SK-N-SH (cell line): ENCODE data around the gene RAI2. TPM values are rescaled to one million over a fixed set of nuclear protein-coding genes. Genes with fewer than 3 reads are reported as not detected.

ENCODE experiments used
- CTCF ChIA-PET: fragments of 300-600, 350-600 bp; formaldehyde crosslinking; extraction: SDS; loops from one replicate; lab custom pipeline; 2021; lab: Yijun Ruan, JAX
- POLR2A ChIA-PET: fragments of 350-600 bp; sonication (Branson Sonifier 250); formaldehyde crosslinking; extraction: SDS; loops from one replicate; lab custom pipeline; 2020; ENCODE audit warnings: antibody characterized with exemption, inconsistent platforms; lab: Yijun Ruan, JAX
- DNase-seq: peaks from one replicate; pipeline ENCODE4 v3.0.0; 2012
- H2AFZ ChIP-seq: fragments of 200-600 bp; sonication (generic); 2 replicates; pipeline ENCODE4 v1.8.1; 2016; ENCODE audit warnings: antibody characterized with exemption, mild to moderate bottlenecking, low read depth
- H3F3A ChIP-seq: fragments of 200-600 bp; sonication (generic); replicated peaks from 2 replicates; pipeline ENCODE3; 2016; ENCODE audit warnings: antibody characterized with exemption, mild to moderate bottlenecking; ENCODE audit not compliant: insufficient read depth
- H3K27ac ChIP-seq, 2 experiments: fragments of 200-500 bp in 1 of 2; fragments of 200-600 bp in 1 of 2; sonication (Bioruptor generic) in 1 of 2; sonication (generic), shearing (Covaris generic) in 1 of 2; 2 replicates each; pipeline versions ENCODE4 v1.5.1 to v1.6.1; 2014 to 2016; ENCODE audit warnings: low read depth in 2 of 2, inconsistent platforms in 1 of 2, low read length in 1 of 2, mild to moderate bottlenecking in 1 of 2, mixed read lengths in 1 of 2
- H3K27me3 ChIP-seq: fragments of 200-600 bp; sonication (generic), shearing (Covaris generic); 2 replicates; pipeline ENCODE4 v1.6.1; 2016; ENCODE audit warnings: mixed run types; ENCODE audit not compliant: insufficient read depth
- H3K36me3 ChIP-seq, 2 experiments: fragments of 200-500 bp in 1 of 2; fragments of 200-600 bp in 1 of 2; sonication (Bioruptor generic) in 1 of 2; sonication (generic) in 1 of 2; replicated peaks in 1 of 2; 2 replicates each; pipeline versions ENCODE3 to v1.5.1; 2014 to 2016; ENCODE audit warnings: low read length in 1 of 2, mild to moderate bottlenecking in 1 of 2; ENCODE audit not compliant: insufficient read depth in 2 of 2, control insufficient read depth in 1 of 2
- H3K4me1 ChIP-seq, 2 experiments: fragments of 200-500 bp in 1 of 2; fragments of 200-600 bp in 1 of 2; sonication (Bioruptor generic) in 1 of 2; sonication (generic), shearing (Covaris generic) in 1 of 2; 2 replicates each; pipeline versions ENCODE4 v1.5.1 to v1.6.1; 2014 to 2016; ENCODE audit warnings: low read depth in 1 of 2, low read length in 1 of 2, mixed run types in 1 of 2; ENCODE audit not compliant: insufficient read depth in 2 of 2, control insufficient read depth in 1 of 2
- H3K4me2 ChIP-seq: fragments of 200-600 bp; sonication (generic), shearing (Covaris generic); 2 replicates; pipeline ENCODE4 v1.6.1; 2017; ENCODE audit warnings: mixed run types
- H3K4me3 ChIP-seq, 2 experiments: fragments of 200-500 bp in 1 of 2; fragments of 200-600 bp in 1 of 2; sonication (Bioruptor generic) in 1 of 2; sonication (generic), shearing (Covaris generic) in 1 of 2; 2 replicates each; pipeline versions ENCODE4 v1.5.1 to v1.8.1; 2014 to 2016; ENCODE audit warnings: low read depth in 2 of 2, inconsistent platforms in 1 of 2, low read length in 1 of 2, mild to moderate bottlenecking in 1 of 2, mixed read lengths in 1 of 2, moderate library complexity in 1 of 2
- H3K79me2 ChIP-seq: fragments of 200-600 bp; sonication (generic); 2 replicates; pipeline ENCODE4 v1.8.1; 2017; ENCODE audit warnings: mild to moderate bottlenecking; ENCODE audit not compliant: insufficient read depth
- H3K9ac ChIP-seq: fragments of 200-600 bp; sonication (generic); 2 replicates; pipeline ENCODE4 v1.6.1; 2017; ENCODE audit warnings: mixed run types
- H3K9me2 ChIP-seq: fragments of 200-600 bp; sonication (generic); 2 replicates; pipeline ENCODE4 v1.6.1; 2017; ENCODE audit warnings: mixed run types
- H3K9me3 ChIP-seq: fragments of 200-600 bp; sonication (generic); 2 replicates; pipeline ENCODE4 v1.6.1; 2017; ENCODE audit warnings: mixed run types, mild to moderate bottlenecking, moderate library complexity
- H4K20me1 ChIP-seq: fragments of 200-600 bp; sonication (generic); 2 replicates; pipeline ENCODE4 v1.6.1; 2017; ENCODE audit warnings: mild to moderate bottlenecking, mixed run types; ENCODE audit not compliant: insufficient read depth
- EZH2phosphoT487 ChIP-seq: fragments of 200-600 bp; sonication (generic); IDR thresholded peaks from 2 replicates; pipeline ENCODE4 v1.6.1; 2017; ENCODE audit warnings: low read depth, mixed run types, mild to moderate bottlenecking, antibody characterized with exemption, moderate library complexity, borderline replicate concordance
- FOSL2 ChIP-seq: IDR thresholded peaks from 2 replicates; pipeline ENCODE4 v1.4.0; 2012; ENCODE audit warnings: low read depth, mild to moderate bottlenecking, moderate library complexity, borderline replicate concordance
- GABPA ChIP-seq: IDR thresholded peaks from 2 replicates; pipeline ENCODE4 v1.4.0; 2012; ENCODE audit warnings: low read depth, mild to moderate bottlenecking
- JUND ChIP-seq: IDR thresholded peaks from 2 replicates; pipeline ENCODE4 v1.4.0; 2012
- MEF2A ChIP-seq: IDR thresholded peaks from 2 replicates; pipeline ENCODE4 v1.4.0; 2012; ENCODE audit warnings: low read depth, borderline replicate concordance
- NRF1 ChIP-seq: IDR thresholded peaks from 2 replicates; pipeline ENCODE4 v1.6.1; 2012; ENCODE audit warnings: low read depth, mild to moderate bottlenecking, low read length
- POLR2AphosphoS5 ChIP-seq: IDR thresholded peaks from 2 replicates; pipeline ENCODE4 v1.6.1; 2012; ENCODE audit warnings: low read depth, low read length
- RAD21 ChIP-seq: IDR thresholded peaks from 2 replicates; pipeline ENCODE4 v1.6.1; 2012; ENCODE audit warnings: mild to moderate bottlenecking, low read length
- RFX5 ChIP-seq: IDR thresholded peaks from 2 replicates; pipeline ENCODE4 v1.6.1; 2012; ENCODE audit warnings: mild to moderate bottlenecking, improper control_type of control experiment, low read length
- SIN3A ChIP-seq: IDR thresholded peaks from 2 replicates; pipeline ENCODE4 v1.6.1; 2012; ENCODE audit warnings: low read depth, mild to moderate bottlenecking, low read length, moderate library complexity, borderline replicate concordance
- TAF1 ChIP-seq: IDR thresholded peaks from 2 replicates; pipeline ENCODE4 v1.6.1; 2012; ENCODE audit warnings: low read depth, mild to moderate bottlenecking, low read length, moderate library complexity, borderline replicate concordance
- WGBS: methylation state at CpG from one replicate; pipeline ENCODE4 v1.1.6; 2017; ENCODE audit warnings: low lambda C conversion rate; 5-methylcytosine and 5-hydroxymethylcytosine counted together
- polyA plus RNA-seq, 3 experiments: library from polyadenylated mRNA; depleted of rRNA; stranded (reverse); fragments of >200 nt; gene quantifications; 2 replicates each; pipeline ENCODE4 v1.2.3, GENCODE V29; 2012
- TF ChIP-seq, protein P1 (sequence below): fragments of 150-350 bp; IDR thresholded peaks from 2 replicates; pipeline ENCODE4 v1.6.1; 2016; ENCODE audit warnings: mild to moderate bottlenecking, low read depth, low read length
- TF ChIP-seq, protein P2 (sequence below): IDR thresholded peaks from 2 replicates; pipeline ENCODE4 v1.4.0; 2012; ENCODE audit warnings: low read depth, borderline replicate concordance
- TF ChIP-seq, protein P3 (sequence below): IDR thresholded peaks from 2 replicates; pipeline ENCODE4; 2012
- TF ChIP-seq, protein P4 (sequence below): fragments of 200-600 bp; sonication (generic); IDR thresholded peaks from 2 replicates; pipeline ENCODE4 v1.6.1; 2017; ENCODE audit warnings: antibody characterized with exemption, mild to moderate bottlenecking, moderate library complexity

Gene RAI2
- polyA plus RNA-seq, 1 of the 3 experiments (the other 2 are of a cell fraction) = 0.07 TPM

DNA sequence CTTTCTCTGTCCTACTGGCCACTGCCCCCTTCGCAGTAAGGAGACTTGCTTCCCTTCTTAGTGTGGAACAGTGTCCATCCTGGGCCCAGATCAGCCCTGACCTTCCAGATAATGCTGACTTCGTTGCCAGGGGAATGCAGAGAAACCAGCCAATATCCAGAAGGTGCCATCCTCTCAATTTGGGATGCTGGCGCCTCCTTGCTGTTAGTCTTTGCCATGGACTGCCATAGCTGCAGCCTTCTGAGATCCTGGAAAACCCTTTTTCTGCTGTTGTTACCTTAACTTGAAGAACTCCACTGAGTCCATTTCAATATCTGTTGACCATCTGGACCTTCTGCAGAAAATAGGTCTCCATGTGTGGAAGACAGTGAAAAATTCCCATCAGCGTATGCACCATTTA, 21.8 kb downstream of the RAI2 start:
- Histone ChIP-seq H3F3A (no peaks in the 10 kb centered on the region), H3K36me3 (no peaks in the 10 kb centered on the region)

DNA sequence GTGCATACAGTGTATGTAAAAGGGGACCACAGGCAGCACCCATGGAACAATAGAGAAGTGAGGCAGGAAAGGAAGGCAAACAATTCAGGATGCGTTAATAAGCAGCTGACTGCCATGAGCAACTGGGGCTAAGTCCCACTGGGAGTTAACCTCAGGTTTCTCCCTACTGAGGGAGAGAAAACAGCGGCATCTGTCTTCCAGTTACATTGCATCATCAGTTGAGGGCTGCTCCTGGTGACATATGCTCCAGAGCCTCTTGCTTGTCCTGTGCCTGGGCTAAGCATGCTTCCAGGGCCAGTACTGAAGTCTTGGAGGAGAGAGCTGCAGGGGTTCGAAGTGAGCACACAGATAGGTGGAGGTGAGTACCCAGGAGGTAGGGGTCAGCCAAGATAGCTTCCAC, 24.3 kb downstream of the RAI2 start:
- no peaks in the 10 kb centered on the region for H3F3A ChIP-seq
- no peaks in the 10 kb centered on the region for H3K9me3 ChIP-seq
- no peaks in the 10 kb centered on the region for H4K20me1 ChIP-seq
- TF ChIP-seq RFX5 (no peak), NRF1 (no peak), FOSL2 (no peak), SIN3A (no peak), RAD21 (no peak), GABPA (no peak), JUND (no peak), POLR2AphosphoS5 (no peak), TAF1 (no peak), MEF2A (no peak)
- TF ChIP-seq, protein P1, sequence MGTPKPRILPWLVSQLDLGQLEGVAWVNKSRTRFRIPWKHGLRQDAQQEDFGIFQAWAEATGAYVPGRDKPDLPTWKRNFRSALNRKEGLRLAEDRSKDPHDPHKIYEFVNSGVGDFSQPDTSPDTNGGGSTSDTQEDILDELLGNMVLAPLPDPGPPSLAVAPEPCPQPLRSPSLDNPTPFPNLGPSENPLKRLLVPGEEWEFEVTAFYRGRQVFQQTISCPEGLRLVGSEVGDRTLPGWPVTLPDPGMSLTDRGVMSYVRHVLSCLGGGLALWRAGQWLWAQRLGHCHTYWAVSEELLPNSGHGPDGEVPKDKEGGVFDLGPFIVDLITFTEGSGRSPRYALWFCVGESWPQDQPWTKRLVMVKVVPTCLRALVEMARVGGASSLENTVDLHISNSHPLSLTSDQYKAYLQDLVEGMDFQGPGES = no peak
- TF ChIP-seq, protein P2, sequence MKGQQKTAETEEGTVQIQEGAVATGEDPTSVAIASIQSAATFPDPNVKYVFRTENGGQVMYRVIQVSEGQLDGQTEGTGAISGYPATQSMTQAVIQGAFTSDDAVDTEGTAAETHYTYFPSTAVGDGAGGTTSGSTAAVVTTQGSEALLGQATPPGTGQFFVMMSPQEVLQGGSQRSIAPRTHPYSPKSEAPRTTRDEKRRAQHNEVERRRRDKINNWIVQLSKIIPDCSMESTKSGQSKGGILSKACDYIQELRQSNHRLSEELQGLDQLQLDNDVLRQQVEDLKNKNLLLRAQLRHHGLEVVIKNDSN = no peak
- TF ChIP-seq, protein P3, sequence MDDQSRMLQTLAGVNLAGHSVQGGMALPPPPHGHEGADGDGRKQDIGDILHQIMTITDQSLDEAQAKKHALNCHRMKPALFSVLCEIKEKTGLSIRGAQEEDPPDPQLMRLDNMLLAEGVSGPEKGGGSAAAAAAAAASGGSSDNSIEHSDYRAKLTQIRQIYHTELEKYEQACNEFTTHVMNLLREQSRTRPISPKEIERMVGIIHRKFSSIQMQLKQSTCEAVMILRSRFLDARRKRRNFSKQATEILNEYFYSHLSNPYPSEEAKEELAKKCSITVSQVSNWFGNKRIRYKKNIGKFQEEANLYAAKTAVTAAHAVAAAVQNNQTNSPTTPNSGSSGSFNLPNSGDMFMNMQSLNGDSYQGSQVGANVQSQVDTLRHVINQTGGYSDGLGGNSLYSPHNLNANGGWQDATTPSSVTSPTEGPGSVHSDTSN = no peak
- TF ChIP-seq, protein P4, sequence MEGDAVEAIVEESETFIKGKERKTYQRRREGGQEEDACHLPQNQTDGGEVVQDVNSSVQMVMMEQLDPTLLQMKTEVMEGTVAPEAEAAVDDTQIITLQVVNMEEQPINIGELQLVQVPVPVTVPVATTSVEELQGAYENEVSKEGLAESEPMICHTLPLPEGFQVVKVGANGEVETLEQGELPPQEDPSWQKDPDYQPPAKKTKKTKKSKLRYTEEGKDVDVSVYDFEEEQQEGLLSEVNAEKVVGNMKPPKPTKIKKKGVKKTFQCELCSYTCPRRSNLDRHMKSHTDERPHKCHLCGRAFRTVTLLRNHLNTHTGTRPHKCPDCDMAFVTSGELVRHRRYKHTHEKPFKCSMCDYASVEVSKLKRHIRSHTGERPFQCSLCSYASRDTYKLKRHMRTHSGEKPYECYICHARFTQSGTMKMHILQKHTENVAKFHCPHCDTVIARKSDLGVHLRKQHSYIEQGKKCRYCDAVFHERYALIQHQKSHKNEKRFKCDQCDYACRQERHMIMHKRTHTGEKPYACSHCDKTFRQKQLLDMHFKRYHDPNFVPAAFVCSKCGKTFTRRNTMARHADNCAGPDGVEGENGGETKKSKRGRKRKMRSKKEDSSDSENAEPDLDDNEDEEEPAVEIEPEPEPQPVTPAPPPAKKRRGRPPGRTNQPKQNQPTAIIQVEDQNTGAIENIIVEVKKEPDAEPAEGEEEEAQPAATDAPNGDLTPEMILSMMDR = no peak
- ChIA-PET POLR2A (no interaction called here), CTCF (interaction anchor here (1.2 to 1.3 kb wide), 2 partner anchors 11 to 24 kb away, joined by 3 to 4 read pairs; no protein-coding TSS in a partner anchor)
- H3K4me1 ChIP-seq = peaks cover 0 to 4% of the 10 kb centered on the region in 2 experiments; a peak in 1 of 4 replicates
- no peak overlapping the region for H3K27ac ChIP-seq
- H3K79me2 ChIP-seq = no peaks in the 10 kb centered on the region
- no peak overlapping the region for H3K4me3 ChIP-seq
- no peak for DNase-seq
- no peak overlapping the region for H3K9ac ChIP-seq
- peaks cover 30% of the 10 kb centered on the region; the same call in 1 of the 2 replicates for H3K27me3 ChIP-seq
- no peaks in the 10 kb centered on the region for H3K9me2 ChIP-seq
- no peak overlapping the region for H3K4me2 ChIP-seq
- 18% methylated on average over 3 of the region's 3 CpGs for WGBS
- H3K36me3 ChIP-seq = no peaks in the 10 kb centered on the region
- H2AFZ ChIP-seq = no peak overlapping the region

More for the DNA sequence above, 21.8 kb downstream of the RAI2 start:
- whole genome bisulfite sequencing = 9% methylated on average over 4 of the region's 4 CpGs
- H3K9me3 ChIP-seq = no peaks in the 10 kb centered on the region
- no peak overlapping the region for H3K27ac ChIP-seq
- H3K79me2 ChIP-seq = no peaks in the 10 kb centered on the region
- H3K4me1 ChIP-seq = peaks cover 0 to 4% of the 10 kb centered on the region in 2 experiments; a peak in 1 of 4 replicates
- no peak for TF ChIP-seq EZH2phosphoT487
- TF ChIP-seq RAD21 = no peak
- H4K20me1 ChIP-seq = no peaks in the 10 kb centered on the region
- ChIA-PET POLR2A (no interaction called here), CTCF (no interaction called here)
- no peaks in the 10 kb centered on the region for H3K9me2 ChIP-seq
- H3K27me3 ChIP-seq = peaks cover 14% of the 10 kb centered on the region; the same call in 1 of the 2 replicates
- H2AFZ ChIP-seq = no peak overlapping the region
- H3K4me3 ChIP-seq = no peak overlapping the region
- DNase-seq = no peak
- no peak overlapping the region for H3K4me2 ChIP-seq
- no peak overlapping the region for H3K9ac ChIP-seq
